Neural cell (in vitro differentiated cells): ENCODE measurements around the gene DRD4. TPM values are rescaled to one million over a fixed set of nuclear protein-coding genes. Genes with fewer than 3 reads are reported as not detected.
A peak's percentile ranks its signal among the peaks of the same experiment; 100 is the strongest.

Experiments used
- H2AFZ ChIP-seq: fragments of 200-600, 300-800 bp; sonication (generic), shearing (Covaris generic); 2 replicates; pipeline ENCODE4 v1.6.0; 2014; ENCODE audit warnings: low read depth, mild to moderate bottlenecking, antibody characterized with exemption, low read length, moderate library complexity
- H3F3A ChIP-seq: fragments of 200-600 bp; shearing (Covaris generic); 2 replicates; pipeline ENCODE4 v1.6.1; 2016; ENCODE audit warnings: mild to moderate bottlenecking, moderate library complexity, mixed read lengths, antibody characterized with exemption, low read length; ENCODE audit not compliant: insufficient read depth, poor library complexity, severe bottlenecking
- H3K27ac ChIP-seq: fragments of 200-600, 300-800 bp; sonication (generic), shearing (Covaris generic); 2 replicates; pipeline ENCODE4 v1.5.1; 2014; ENCODE audit warnings: mild to moderate bottlenecking, low read length, moderate library complexity
- H3K27me3 ChIP-seq: fragments of 300-800, 200-600 bp; sonication (generic), shearing (Covaris generic); 2 replicates; pipeline ENCODE4 v1.6.0; 2014; ENCODE audit warnings: mild to moderate bottlenecking, low read depth, low read length, moderate library complexity; ENCODE audit not compliant: insufficient read depth
- H3K36me3 ChIP-seq: fragments of 300-800, 200-600 bp; sonication (generic), shearing (Covaris generic); 2 replicates; pipeline ENCODE4 v1.5.1; 2014; ENCODE audit warnings: mild to moderate bottlenecking, antibody characterized with exemption, low read length, moderate library complexity; ENCODE audit not compliant: insufficient read depth
- H3K4me2 ChIP-seq: fragments of 300-800, 200-600 bp; sonication (generic), shearing (Covaris generic); 2 replicates; pipeline ENCODE4 v1.6.0; 2014; ENCODE audit warnings: mild to moderate bottlenecking, low read length
- H3K4me3 ChIP-seq: fragments of 300-800, 200-600 bp; sonication (generic), shearing (Covaris generic); 2 replicates; pipeline ENCODE4 v1.5.1; 2014; ENCODE audit warnings: mild to moderate bottlenecking, low read length, moderate library complexity
- H3K79me2 ChIP-seq: fragments of 200-600 bp; shearing (Covaris generic); replicated peaks from 2 replicates; pipeline ENCODE4 v1.6.0; 2014; ENCODE audit warnings: mild to moderate bottlenecking, low read length, moderate library complexity; ENCODE audit not compliant: insufficient read depth
- H3K9ac ChIP-seq: fragments of 300-800, 200-600 bp; sonication (generic), shearing (Covaris generic); 2 replicates; pipeline ENCODE4 v1.6.1; 2016; ENCODE audit warnings: mild to moderate bottlenecking, low read length, mixed read lengths
- H3K9me2 ChIP-seq: fragments of 200-600 bp; shearing (Covaris generic); 2 replicates; pipeline ENCODE4 v1.6.1; 2016; ENCODE audit warnings: mild to moderate bottlenecking, low read length, mixed read lengths; ENCODE audit not compliant: insufficient read depth
- H3K9me3 ChIP-seq: fragments of 200-600, 300-800 bp; sonication (generic), shearing (Covaris generic); 2 replicates; pipeline ENCODE4 v1.6.1; 2016; ENCODE audit warnings: mild to moderate bottlenecking, mixed run types, low read length, moderate library complexity, mixed read lengths
- H4K20me1 ChIP-seq: fragments of 200-600 bp; shearing (Covaris generic); 2 replicates; pipeline ENCODE4 v1.6.1; 2016; ENCODE audit warnings: mild to moderate bottlenecking, mixed run types; ENCODE audit not compliant: insufficient read depth
- EP300 ChIP-seq: fragments of 450-650 bp; conservative IDR thresholded peaks from 2 replicates; pipeline ENCODE4 v1.6.1; 2014; ENCODE audit warnings: antibody characterized with exemption, mild to moderate bottlenecking, moderate library complexity; ENCODE audit not compliant: poor library complexity, severe bottlenecking
- EZH2 ChIP-seq: fragments of 200-600, 300-800 bp; shearing (Covaris generic), sonication (generic); IDR thresholded peaks from 2 replicates; pipeline ENCODE4 v1.6.1; 2014; ENCODE audit warnings: antibody characterized with exemption, low read length, borderline replicate concordance, mild to moderate bottlenecking; ENCODE audit not compliant: insufficient read depth, poor library complexity, severe bottlenecking
- MXI1 ChIP-seq: fragments of 450-650 bp; conservative IDR thresholded peaks from 2 replicates; pipeline ENCODE4 v1.6.1; 2014; ENCODE audit warnings: antibody characterized with exemption, mild to moderate bottlenecking; ENCODE audit not compliant: poor library complexity, severe bottlenecking
- POLR2AphosphoS5 ChIP-seq: IDR thresholded peaks from 2 replicates; pipeline ENCODE4 v1.6.1; 2012
- RAD21 ChIP-seq: fragments of 450-650 bp; conservative IDR thresholded peaks from 2 replicates; pipeline ENCODE4 v1.6.1; 2014; ENCODE audit warnings: antibody characterized with exemption, mild to moderate bottlenecking, moderate library complexity
- SMC3 ChIP-seq: fragments of 450-650 bp; conservative IDR thresholded peaks from 2 replicates; pipeline ENCODE4 v1.6.1; 2014; ENCODE audit warnings: antibody characterized with exemption, mild to moderate bottlenecking, moderate library complexity; ENCODE audit not compliant: poor library complexity
- TAF1 ChIP-seq: IDR thresholded peaks from 2 replicates; pipeline ENCODE4 v1.6.1; 2012; ENCODE audit warnings: low read depth
- polyA plus RNA-seq: library from polyadenylated mRNA; depleted of rRNA; stranded (reverse); fragments of >200 nt; gene quantifications from 2 replicates; pipeline ENCODE4 v1.2.3, GENCODE V29; 2014
- TF ChIP-seq, protein P1 (sequence below): fragments of 450-650 bp; IDR thresholded peaks from 2 replicates; pipeline ENCODE4 v1.5.1; 2014; ENCODE audit warnings: antibody characterized with exemption, mild to moderate bottlenecking, moderate library complexity; ENCODE audit not compliant: poor library complexity, severe bottlenecking
- TF ChIP-seq, protein P2 (sequence below): IDR thresholded peaks from 2 replicates; pipeline ENCODE4 v1.6.1; 2012; ENCODE audit warnings: borderline replicate concordance

Gene DRD4
- polyA plus RNA-seq, 1 donor from 2014 or later = not detected

DNA sequence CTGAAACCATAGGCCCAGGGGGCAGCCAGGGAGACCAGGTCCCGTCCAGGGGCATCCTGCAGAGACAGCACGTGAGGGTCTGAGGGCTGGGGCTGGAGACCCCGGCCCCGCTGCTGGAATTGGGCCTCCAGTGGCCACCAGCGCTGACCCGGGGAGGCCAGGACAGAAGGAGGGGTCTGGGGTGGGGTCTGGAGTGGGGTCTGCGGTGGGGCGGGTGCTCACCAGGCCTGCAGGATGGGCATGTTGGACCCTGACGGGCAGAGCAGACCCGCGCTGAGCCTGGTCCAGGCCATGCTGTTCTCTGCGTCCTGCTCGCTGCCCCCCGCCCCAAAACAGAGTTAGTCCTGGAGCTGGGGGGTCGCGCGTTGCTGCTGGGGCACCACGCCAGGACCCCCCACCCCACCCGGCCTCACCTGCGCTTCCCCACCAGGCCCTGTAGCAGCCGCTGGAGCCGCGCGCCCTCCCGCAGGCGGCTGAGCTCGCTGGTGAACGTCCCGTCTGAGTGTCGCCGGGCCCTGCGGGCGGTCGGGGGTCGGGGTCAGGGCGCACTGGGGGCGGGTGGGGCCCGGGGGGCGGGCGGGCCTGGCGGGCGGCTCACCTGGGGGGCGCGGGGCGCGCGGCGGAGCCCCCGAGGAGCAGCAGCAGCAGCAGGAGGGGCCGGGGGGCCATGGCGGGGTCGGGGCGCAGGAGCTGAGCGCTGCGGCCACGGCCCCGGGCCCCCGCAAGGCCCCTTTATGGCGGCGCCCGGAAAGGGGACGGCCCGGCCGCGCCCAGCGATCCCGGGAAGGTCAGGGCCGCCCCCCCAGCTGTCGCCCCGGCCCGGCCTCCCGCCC, 10.4 kb upstream of the DRD4 start, which contains the start of gene SCT:
Gene SCT (minus strand): TSS at position 707 of the 833 bp plus-strand sequence. CDS start 38 bp downstream, at position 669.
- peak within 1 kb of the TSS; percentile 25 for H3K27ac ChIP-seq
- H3K79me2 ChIP-seq = no peaks in the 10 kb centered on the region
- TF ChIP-seq, protein P1, sequence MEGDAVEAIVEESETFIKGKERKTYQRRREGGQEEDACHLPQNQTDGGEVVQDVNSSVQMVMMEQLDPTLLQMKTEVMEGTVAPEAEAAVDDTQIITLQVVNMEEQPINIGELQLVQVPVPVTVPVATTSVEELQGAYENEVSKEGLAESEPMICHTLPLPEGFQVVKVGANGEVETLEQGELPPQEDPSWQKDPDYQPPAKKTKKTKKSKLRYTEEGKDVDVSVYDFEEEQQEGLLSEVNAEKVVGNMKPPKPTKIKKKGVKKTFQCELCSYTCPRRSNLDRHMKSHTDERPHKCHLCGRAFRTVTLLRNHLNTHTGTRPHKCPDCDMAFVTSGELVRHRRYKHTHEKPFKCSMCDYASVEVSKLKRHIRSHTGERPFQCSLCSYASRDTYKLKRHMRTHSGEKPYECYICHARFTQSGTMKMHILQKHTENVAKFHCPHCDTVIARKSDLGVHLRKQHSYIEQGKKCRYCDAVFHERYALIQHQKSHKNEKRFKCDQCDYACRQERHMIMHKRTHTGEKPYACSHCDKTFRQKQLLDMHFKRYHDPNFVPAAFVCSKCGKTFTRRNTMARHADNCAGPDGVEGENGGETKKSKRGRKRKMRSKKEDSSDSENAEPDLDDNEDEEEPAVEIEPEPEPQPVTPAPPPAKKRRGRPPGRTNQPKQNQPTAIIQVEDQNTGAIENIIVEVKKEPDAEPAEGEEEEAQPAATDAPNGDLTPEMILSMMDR = no peak
- no peak for TF ChIP-seq TAF1
- TF ChIP-seq, protein P2, sequence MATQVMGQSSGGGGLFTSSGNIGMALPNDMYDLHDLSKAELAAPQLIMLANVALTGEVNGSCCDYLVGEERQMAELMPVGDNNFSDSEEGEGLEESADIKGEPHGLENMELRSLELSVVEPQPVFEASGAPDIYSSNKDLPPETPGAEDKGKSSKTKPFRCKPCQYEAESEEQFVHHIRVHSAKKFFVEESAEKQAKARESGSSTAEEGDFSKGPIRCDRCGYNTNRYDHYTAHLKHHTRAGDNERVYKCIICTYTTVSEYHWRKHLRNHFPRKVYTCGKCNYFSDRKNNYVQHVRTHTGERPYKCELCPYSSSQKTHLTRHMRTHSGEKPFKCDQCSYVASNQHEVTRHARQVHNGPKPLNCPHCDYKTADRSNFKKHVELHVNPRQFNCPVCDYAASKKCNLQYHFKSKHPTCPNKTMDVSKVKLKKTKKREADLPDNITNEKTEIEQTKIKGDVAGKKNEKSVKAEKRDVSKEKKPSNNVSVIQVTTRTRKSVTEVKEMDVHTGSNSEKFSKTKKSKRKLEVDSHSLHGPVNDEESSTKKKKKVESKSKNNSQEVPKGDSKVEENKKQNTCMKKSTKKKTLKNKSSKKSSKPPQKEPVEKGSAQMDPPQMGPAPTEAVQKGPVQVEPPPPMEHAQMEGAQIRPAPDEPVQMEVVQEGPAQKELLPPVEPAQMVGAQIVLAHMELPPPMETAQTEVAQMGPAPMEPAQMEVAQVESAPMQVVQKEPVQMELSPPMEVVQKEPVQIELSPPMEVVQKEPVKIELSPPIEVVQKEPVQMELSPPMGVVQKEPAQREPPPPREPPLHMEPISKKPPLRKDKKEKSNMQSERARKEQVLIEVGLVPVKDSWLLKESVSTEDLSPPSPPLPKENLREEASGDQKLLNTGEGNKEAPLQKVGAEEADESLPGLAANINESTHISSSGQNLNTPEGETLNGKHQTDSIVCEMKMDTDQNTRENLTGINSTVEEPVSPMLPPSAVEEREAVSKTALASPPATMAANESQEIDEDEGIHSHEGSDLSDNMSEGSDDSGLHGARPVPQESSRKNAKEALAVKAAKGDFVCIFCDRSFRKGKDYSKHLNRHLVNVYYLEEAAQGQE = no peak
- TF ChIP-seq EP300 = no peak
- TF ChIP-seq SMC3 = no peak
- TF ChIP-seq EZH2 = no peak
- TF ChIP-seq POLR2AphosphoS5 = no peak
- TF ChIP-seq MXI1 = no peak
- no peak for TF ChIP-seq RAD21
- no peaks in the 10 kb centered on the region for H3K9me2 ChIP-seq
- H3K36me3 ChIP-seq = no peaks in the 10 kb centered on the region
- no peaks in the 10 kb centered on the region for H3K9me3 ChIP-seq
- H3K4me3 ChIP-seq = peak within 1 kb of the TSS; percentile 17
- H4K20me1 ChIP-seq = no peaks in the 10 kb centered on the region
- H3K4me2 ChIP-seq = no peak within 1 kb of the TSS
- H3F3A ChIP-seq = no peaks in the 10 kb centered on the region
- no peaks in the 10 kb centered on the region for H3K27me3 ChIP-seq
- no peak within 1 kb of the TSS for H2AFZ ChIP-seq
- no peak within 1 kb of the TSS for H3K9ac ChIP-seq

DNA sequence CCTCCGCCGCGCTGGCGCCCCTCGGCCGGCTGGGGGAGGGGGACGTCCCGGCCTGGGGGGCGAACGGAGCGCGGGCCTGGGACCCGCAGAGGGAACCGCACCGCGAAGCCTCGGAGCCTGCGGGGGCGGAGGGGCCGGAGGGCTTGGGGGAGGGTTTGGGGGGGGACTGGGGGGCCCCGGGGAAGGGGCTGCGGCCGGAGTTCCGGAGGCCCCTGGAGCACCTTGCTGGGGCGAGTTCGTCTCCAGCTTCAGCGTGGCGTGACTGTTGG, 9.8 kb upstream of the DRD4 start:
- no peak overlapping the region for H3K4me3 ChIP-seq
- H3K27ac ChIP-seq = no peak overlapping the region
- no peaks in the 10 kb centered on the region for H3K36me3 ChIP-seq
- no peaks in the 10 kb centered on the region for H3K9me2 ChIP-seq
- H4K20me1 ChIP-seq = no peaks in the 10 kb centered on the region
- H3K9ac ChIP-seq = no peak overlapping the region
- no peaks in the 10 kb centered on the region for H3K27me3 ChIP-seq
- no peaks in the 10 kb centered on the region for H3K79me2 ChIP-seq
- TF ChIP-seq EP300 = no peak
- TF ChIP-seq SMC3 = no peak
- no peak for TF ChIP-seq MXI1
- TF ChIP-seq TAF1 = no peak
- TF ChIP-seq, protein P2 = no peak
- no peak for TF ChIP-seq POLR2AphosphoS5
- no peak for TF ChIP-seq RAD21
- TF ChIP-seq EZH2 = no peak
- TF ChIP-seq, protein P1 = no peak
- H3K4me2 ChIP-seq = no peak overlapping the region
- H3F3A ChIP-seq = no peaks in the 10 kb centered on the region
- no peak overlapping the region for H2AFZ ChIP-seq
- H3K9me3 ChIP-seq = no peaks in the 10 kb centered on the region
